GM12892 (cell line): ENCODE data around the gene ZNF620.

Experiments
- DNase-seq: peaks from one replicate; pipeline ENCODE4 v3.0.0; 2011; ENCODE audit not compliant: insufficient read length
- FAIRE-seq: peaks from 2 replicates; lab custom pipeline; 2011; peaks lifted over from hg19 to GRCh38; lab: Jason Lieb, UNC
- POLR2A ChIP-seq: IDR thresholded peaks from 2 replicates; pipeline ENCODE4 v1.6.1; 2011; ENCODE audit warnings: low read depth, low read length, control low read depth
- POLR2AphosphoS5 ChIP-seq: IDR thresholded peaks from 2 replicates; pipeline ENCODE4 v1.6.1; 2011; ENCODE audit warnings: low read depth, low read length, control low read depth
- TAF1 ChIP-seq: IDR thresholded peaks from 2 replicates; pipeline ENCODE4 v1.6.1; 2011; ENCODE audit warnings: low read depth, mild to moderate bottlenecking, control low read depth, low read length, borderline replicate concordance

ZNF620 gene

GRCh38 chr3:40511031-40511718, 5.3 kb downstream of the ZNF620 start:
- DNase-seq (no peak), FAIRE-seq (no peak)
- TF ChIP-seq TAF1, result no peak
- no peak for TF ChIP-seq POLR2A

- TF ChIP-seq TAF1 (no peak), POLR2AphosphoS5 (no peak), POLR2A (no peak)
- FAIRE-seq, result no peak
- DNase-seq, result no peak
Measured at GRCh38 chr3:40516201-40516600, 10.4 kb downstream of the ZNF620 start.

- TF ChIP-seq POLR2A (no peak), TAF1 (no peak), POLR2AphosphoS5 (no peak)
- no peak for DNase-seq
- FAIRE-seq, result no peak
Measured at GRCh38 chr3:40518067-40518466, 12.2 kb downstream of the ZNF620 start.

- FAIRE-seq, result no peak
- TF ChIP-seq POLR2AphosphoS5, result no peak
- TF ChIP-seq TAF1, result no peak
- no peak for TF ChIP-seq POLR2A
- no peak for DNase-seq
Measured at GRCh38 chr3:40518848-40519247, 13.0 kb downstream of the ZNF620 start.

GRCh38 chr3:40521254-40521653, 15.4 kb downstream of the ZNF620 start:
- no peak for TF ChIP-seq POLR2AphosphoS5
- no peak for TF ChIP-seq TAF1
- TF ChIP-seq POLR2A, result no peak
- DNase-seq (no peak), FAIRE-seq (no peak)

GRCh38 chr3:40523781-40524180, 17.9 kb downstream of the ZNF620 start:
- no peak for DNase-seq
- FAIRE-seq, result no peak
- TF ChIP-seq POLR2AphosphoS5, result no peak
- no peak for TF ChIP-seq TAF1
- TF ChIP-seq POLR2A, result no peak

GRCh38 chr3:40524222-40524567, 18.4 kb downstream of the ZNF620 start:
- no peak for TF ChIP-seq POLR2A
- FAIRE-seq (no peak), DNase-seq (no peak)

- TF ChIP-seq POLR2AphosphoS5, result peak; percentile 89
- TF ChIP-seq TAF1, result peak; percentile 88; the same call in 1 of the 2 replicates
- TF ChIP-seq POLR2A, result peak; percentile 96
- peak; percentile 92 for FAIRE-seq
- DNase-seq, result peak; percentile 87
Measured at GRCh38 chr3:40524568-40525285, 18.9 kb downstream of the ZNF620 start, which contains the start of gene ZNF621. ZNF621 (plus strand) TSS chr3:40524960; CDS start chr3:40525841, 881 bp downstream.

- FAIRE-seq (no peak), DNase-seq (no peak)
- no peak for TF ChIP-seq POLR2AphosphoS5
- no peak for TF ChIP-seq TAF1
- no peak for TF ChIP-seq POLR2A
Measured at GRCh38 chr3:40528426-40528825, 22.6 kb downstream of the ZNF620 start.

GRCh38 chr3:40532252-40532651, 26.4 kb downstream of the ZNF620 start:
- DNase-seq (no peak), FAIRE-seq (no peak)
- TF ChIP-seq TAF1 (no peak), POLR2A (no peak), POLR2AphosphoS5 (no peak)

GRCh38 chr3:40534283-40534682, 28.4 kb downstream of the ZNF620 start:
- TF ChIP-seq POLR2A (no peak), TAF1 (no peak), POLR2AphosphoS5 (no peak)
- FAIRE-seq, result no peak
- no peak for DNase-seq

GRCh38 chr3:40546816-40547215, 41.0 kb downstream of the ZNF620 start:
- TF ChIP-seq TAF1, result no peak
- TF ChIP-seq POLR2AphosphoS5, result no peak
- no peak for TF ChIP-seq POLR2A
- FAIRE-seq, result no peak
- no peak for DNase-seq

GRCh38 chr3:40550167-40550566, 44.3 kb downstream of the ZNF620 start:
- TF ChIP-seq POLR2A (no peak), TAF1 (no peak), POLR2AphosphoS5 (no peak)
- DNase-seq, result no peak
- FAIRE-seq, result no peak
